ENCODE measurements around the gene DENND5B.
A peak's percentile ranks its signal among the peaks of the same experiment; 100 is the strongest.
"Not testable (repeated sequence)": the region's sequence is repeated elsewhere in the genome, so short reads cannot be mapped to it uniquely, and the experiment has no call there.

Gene DENND5B

GRCh38 chr12:31590642-31591379 lies at the start of gene DENND5B:
Gene DENND5B (minus strand): TSS chr12:31591136. CDS start chr12:31590832, 304 bp downstream.
- DNase-seq (ENCODE audit: low read depth in 2 of 2), result peak; percentile 8 to 9

- no peak for DNase-seq (ENCODE audit: low read depth in 2 of 2)
Observed at GRCh38 chr12:31634620-31635019, 43.7 kb upstream of the DENND5B start.

GRCh38 chr12:31633464-31633863 lies 42.5 kb upstream of the DENND5B start:
- DNase-seq (ENCODE audit: low read depth in 2 of 2), result no peak

GRCh38 chr12:31631809-31632208 lies 40.9 kb upstream of the DENND5B start:
- DNase-seq (ENCODE audit: low read depth in 2 of 2), result no peak

- no peak for DNase-seq (ENCODE audit: low read depth in 2 of 2)
Observed at GRCh38 chr12:31631023-31631724, 40.2 kb upstream of the DENND5B start.

GRCh38 chr12:31629756-31630732 lies 39.1 kb upstream of the DENND5B start:
- DNase-seq (ENCODE audit: low read depth in 2 of 2), result no peak

- DNase-seq (ENCODE audit: low read depth in 2 of 2), result no peak
Observed at GRCh38 chr12:31627456-31628054, 36.6 kb upstream of the DENND5B start.

GRCh38 chr12:31626270-31626995 lies 35.5 kb upstream of the DENND5B start:
- DNase-seq (ENCODE audit: low read depth in 2 of 2), result no peak

GRCh38 chr12:31622038-31622437 lies 31.1 kb upstream of the DENND5B start:
- no peak for DNase-seq (ENCODE audit: low read depth in 2 of 2)

- no peak for DNase-seq (ENCODE audit: low read depth in 2 of 2)
Observed at GRCh38 chr12:31620311-31620710, 29.4 kb upstream of the DENND5B start.

- DNase-seq (ENCODE audit: low read depth in 2 of 2), result no peak
Observed at GRCh38 chr12:31618228-31619025, 27.5 kb upstream of the DENND5B start.

- no peak for DNase-seq (ENCODE audit: low read depth in 2 of 2)
Observed at GRCh38 chr12:31612819-31613218, 21.9 kb upstream of the DENND5B start.

GRCh38 chr12:31608299-31608698 lies 17.4 kb upstream of the DENND5B start:
- not testable (repeated sequence) for DNase-seq (ENCODE audit: low read depth in 2 of 2)

- DNase-seq (ENCODE audit: low read depth in 2 of 2), result no peak
Observed at GRCh38 chr12:31605531-31605930, 14.6 kb upstream of the DENND5B start.

GRCh38 chr12:31603546-31604009 lies 12.6 kb upstream of the DENND5B start:
- DNase-seq (ENCODE audit: low read depth in 2 of 2), result no peak

- no peak for DNase-seq (ENCODE audit: low read depth in 2 of 2)
Observed at GRCh38 chr12:31600750-31601149, 9.8 kb upstream of the DENND5B start.

GRCh38 chr12:31600252-31600651 lies 9.3 kb upstream of the DENND5B start:
- no peak for DNase-seq (ENCODE audit: low read depth in 2 of 2)

- DNase-seq (ENCODE audit: low read depth in 2 of 2), result no peak
Observed at GRCh38 chr12:31599053-31599452, 8.1 kb upstream of the DENND5B start.

- DNase-seq (ENCODE audit: low read depth in 2 of 2), result no peak
Observed at GRCh38 chr12:31597066-31597465, 6.1 kb upstream of the DENND5B start.

- DNase-seq (ENCODE audit: low read depth in 2 of 2), result no peak
Observed at GRCh38 chr12:31594681-31595080, 3.7 kb upstream of the DENND5B start.
